Natural killer cell (primary cell): ENCODE measurements around the gene KRTAP4-9. TPM values are rescaled to one million over a fixed set of nuclear protein-coding genes. Genes with fewer than 3 reads are reported as not detected.
A peak's percentile ranks its signal among the peaks of the same experiment; 100 is the strongest.
"Not testable (repeated sequence)": the region's sequence is repeated elsewhere in the genome, so short reads cannot be mapped to it uniquely, and the experiment has no call there.

Experiments used
- ATAC-seq, 3 donors: fragments of 150-1000 bp in 2 of 3; fragments of 200-7000 bp in 1 of 3; cut with Tn5 transposase; 1 replicate in 1 of 3; 2 replicates in 2 of 3; pipeline ENCODE4 v1.10.0; 2021; ENCODE audit warnings: mild to moderate bottlenecking in 2 of 3, moderate library complexity in 2 of 3
- DNase-seq, 2 donors: peaks; one replicate each; pipeline versions ENCODE4 v3.0.0 to v3.0.0-alpha.2; 2013 to 2021; ENCODE audit warnings: mixed read lengths in 1 of 2
- H3K27ac ChIP-seq: one replicate; pipeline ENCODE4 v1.5.1; 2013; ENCODE audit warnings: mild to moderate bottlenecking, low read length
- H3K27me3 ChIP-seq: one replicate; pipeline ENCODE4 v1.6.1; 2013; ENCODE audit warnings: low read length; ENCODE audit not compliant: control insufficient read depth, insufficient read depth
- H3K36me3 ChIP-seq: one replicate; pipeline ENCODE4 v1.6.1; 2013; ENCODE audit warnings: low read length; ENCODE audit not compliant: control insufficient read depth, insufficient read depth
- H3K4me1 ChIP-seq: one replicate; pipeline ENCODE4 v1.6.1; 2013; ENCODE audit warnings: low read length; ENCODE audit not compliant: control insufficient read depth, insufficient read depth
- H3K4me3 ChIP-seq: one replicate; pipeline ENCODE4 v1.5.1; 2013; ENCODE audit warnings: low read length
- H3K9me3 ChIP-seq: one replicate; pipeline ENCODE4 v1.6.1; 2013; ENCODE audit warnings: low read length; ENCODE audit not compliant: control insufficient read depth, insufficient read depth
- H3K27ac Mint-ChIP-seq, 2 donors: one replicate each; pipeline ENCODE4 v1.8.0; 2022; ENCODE audit warnings: mild to moderate bottlenecking in 2 of 2, mixed read lengths in 2 of 2, moderate library complexity in 1 of 2
- H3K27me3 Mint-ChIP-seq, 2 donors: one replicate each; pipeline ENCODE4 v1.8.0; 2022; ENCODE audit warnings: low read depth in 2 of 2, mixed read lengths in 2 of 2
- H3K36me3 Mint-ChIP-seq: one replicate; pipeline ENCODE4 v1.8.0; 2022; ENCODE audit warnings: mixed read lengths
- H3K4me1 Mint-ChIP-seq, 2 donors: one replicate each; pipeline ENCODE4 v1.8.0; 2022; ENCODE audit warnings: mixed read lengths in 2 of 2
- H3K4me3 Mint-ChIP-seq: one replicate; pipeline ENCODE4 v1.8.0; 2022; ENCODE audit warnings: mild to moderate bottlenecking, moderate library complexity, mixed read lengths
- H3K9me3 Mint-ChIP-seq, 2 donors: one replicate each; pipeline ENCODE4 v1.8.0; 2022; ENCODE audit warnings: mixed read lengths in 2 of 2
- CTCF ChIP-seq: fragments of 200-600 bp; IDR thresholded peaks from one replicate; pipeline ENCODE4 v1.8.0; 2022; ENCODE audit warnings: antibody characterized with exemption
- WGBS: methylation state at CpG from one replicate; pipeline ENCODE4 v1.1.7; 2013; ENCODE audit warnings: missing lambda C conversion rate; ENCODE audit not compliant: insufficient coverage; 5-methylcytosine and 5-hydroxymethylcytosine counted together
- intact Hi-C: fragments of 100-400 bp; cut with micrococcal nuclease; formaldehyde crosslinking; loops from one replicate; pipeline ENCODE4 v1.14.2; 2022
- total RNA-seq, 4 donors: library from RNA; stranded (reverse); fragments of 120-200 nt in 1 of 4; gene quantifications; one replicate each; pipeline versions ENCODE4 v1.2.3 to v1.2.4, GENCODE V29; 2013 to 2022

KRTAP4-9 gene
- total RNA-seq, 3 donors from 2014 or later (not counting 1 experiment from before 2014, with no cell fraction given): not detected

GRCh38 chr17:41118721-41119120, 13.5 kb downstream of the KRTAP4-9 start:
- no peak for TF ChIP-seq CTCF
- Mint-ChIP-seq H3K27me3 (peaks cover 23 to 63% of the 10 kb centered on the region in 2 donors), H3K4me3 (no peak overlapping the region)

GRCh38 chr17:41119696-41120690, 14.8 kb downstream of the KRTAP4-9 start:
- H3K27ac Mint-ChIP-seq, H3K9me3 ChIP-seq, H3K9me3 Mint-ChIP-seq, H3K36me3 ChIP-seq, H3K4me3 Mint-ChIP-seq, H3K36me3 Mint-ChIP-seq, H3K27me3 ChIP-seq, H3K4me1 ChIP-seq, H3K4me3 ChIP-seq: not testable (repeated sequence)
- intact Hi-C loops: loop anchor here (1.0 kb wide), 1 partner anchor 22 kb away; the partner anchor contains the start of gene KRTAP4-8
- WGBS: 31% methylated on average over 6 of the region's 11 CpGs
- H3K27me3 Mint-ChIP-seq: peaks cover 23 to 66% of the 10 kb centered on the region in 2 donors
- DNase-seq: peak in 1 of 2 donors; percentile 36
- H3K4me1 Mint-ChIP-seq: peaks cover 11 to 14% of the 10 kb centered on the region in 2 donors
- peak in 1 of 3 donors; percentile 33 for ATAC-seq
- peak overlapping the region; percentile 74 for H3K27ac ChIP-seq

More at GRCh38 chr17:41118721-41119120, 13.5 kb downstream of the KRTAP4-9 start:
- H3K4me3 ChIP-seq: no peak overlapping the region
- H3K36me3 ChIP-seq: no peaks in the 10 kb centered on the region
- H3K27ac Mint-ChIP-seq: no peak overlapping the region
- intact Hi-C loops: no loop called here
- DNase-seq: no peak
- H3K27me3 ChIP-seq: no peaks in the 10 kb centered on the region
- H3K4me1 Mint-ChIP-seq: peaks cover 11 to 14% of the 10 kb centered on the region in 2 donors
- ATAC-seq: no peak
- WGBS: 100% methylated on average over 2 of the region's 4 CpGs
- H3K9me3 ChIP-seq: no peaks in the 10 kb centered on the region
- no peaks in the 10 kb centered on the region for H3K36me3 Mint-ChIP-seq
- no peak overlapping the region for H3K27ac ChIP-seq
- H3K4me1 ChIP-seq: peaks cover 7% of the 10 kb centered on the region
- H3K9me3 Mint-ChIP-seq: no peaks in the 10 kb centered on the region

GRCh38 chr17:41121742-41122141, 16.6 kb downstream of the KRTAP4-9 start:
- no peak for TF ChIP-seq CTCF
- Histone ChIP-seq H3K36me3 (no peaks in the 10 kb centered on the region), H3K4me3 (no peak overlapping the region), H3K9me3 (no peaks in the 10 kb centered on the region), H3K4me1 (peaks cover 18% of the 10 kb centered on the region), H3K27me3 (peaks cover 6% of the 10 kb centered on the region), H3K27ac (no peak overlapping the region)
- Mint-ChIP-seq H3K27ac (no peak overlapping the region), H3K9me3 (no peaks in the 10 kb centered on the region), H3K36me3 (no peaks in the 10 kb centered on the region), H3K4me3 (no peak overlapping the region), H3K27me3 (peaks cover 26 to 56% of the 10 kb centered on the region in 2 donors), H3K4me1 (peaks cover 11 to 14% of the 10 kb centered on the region in 2 donors)
- no peak for ATAC-seq
- intact Hi-C loops: no loop called here
- no peak for DNase-seq
- WGBS: 98% methylated on average over 2 of the region's 2 CpGs

- H3K36me3 Mint-ChIP-seq, H3K9me3 Mint-ChIP-seq, H3K4me3 ChIP-seq, H3K4me3 Mint-ChIP-seq, H3K27ac Mint-ChIP-seq, ATAC-seq, H3K27ac ChIP-seq, H3K9me3 ChIP-seq, intact Hi-C loops, H3K36me3 ChIP-seq, H3K27me3 ChIP-seq: not testable (repeated sequence)
- Mint-ChIP-seq H3K4me1 (peaks cover 11 to 14% of the 10 kb centered on the region in 2 donors), H3K27me3 (peaks cover 26 to 46% of the 10 kb centered on the region in 2 donors)
- 89% methylated on average over 12 of the region's 12 CpGs for WGBS
- peaks cover 18% of the 10 kb centered on the region for H3K4me1 ChIP-seq
- DNase-seq: peak in 1 of 2 donors; percentile 25
Observed at GRCh38 chr17:41123292-41123990, 18.3 kb downstream of the KRTAP4-9 start.

GRCh38 chr17:41123991-41124371, 18.8 kb downstream of the KRTAP4-9 start, which contains the start of gene KRTAP4-12:
Gene KRTAP4-12 (minus strand): TSS chr17:41124182. CDS start chr17:41124122, 60 bp downstream.
- DNase-seq, H3K27me3 ChIP-seq, ATAC-seq, H3K36me3 ChIP-seq, intact Hi-C loops, H3K27ac ChIP-seq, H3K27ac Mint-ChIP-seq, H3K36me3 Mint-ChIP-seq, H3K9me3 ChIP-seq, H3K4me3 Mint-ChIP-seq, H3K4me3 ChIP-seq, H3K9me3 Mint-ChIP-seq: not testable (repeated sequence)
- peaks cover 18% of the 10 kb centered on the region for H3K4me1 ChIP-seq
- Mint-ChIP-seq H3K27me3 (peaks cover 26 to 46% of the 10 kb centered on the region in 2 donors), H3K4me1 (peaks cover 11 to 14% of the 10 kb centered on the region in 2 donors)
- 74% methylated on average over 3 of the region's 3 CpGs for WGBS
